ENCODE results near the gene ACKR3.

- TF ChIP-seq CTCF (conservative IDR thresholded peaks at IDR 0.05 in 1 of 2, IDR thresholded peaks at IDR 0.05 in 1 of 2; ENCODE audit: low read depth in 1 of 2, low read length in 2 of 2) (no peak), EZH2 (IDR thresholded peaks at IDR 0.05; ENCODE audit: low read length, missing control alignments) (no peak)
These were observed 13.3 kb downstream of the ACKR3 start for GRCh38 chr2:236582968-236583367.
